ENCODE data around the gene C16orf95.

DNA sequence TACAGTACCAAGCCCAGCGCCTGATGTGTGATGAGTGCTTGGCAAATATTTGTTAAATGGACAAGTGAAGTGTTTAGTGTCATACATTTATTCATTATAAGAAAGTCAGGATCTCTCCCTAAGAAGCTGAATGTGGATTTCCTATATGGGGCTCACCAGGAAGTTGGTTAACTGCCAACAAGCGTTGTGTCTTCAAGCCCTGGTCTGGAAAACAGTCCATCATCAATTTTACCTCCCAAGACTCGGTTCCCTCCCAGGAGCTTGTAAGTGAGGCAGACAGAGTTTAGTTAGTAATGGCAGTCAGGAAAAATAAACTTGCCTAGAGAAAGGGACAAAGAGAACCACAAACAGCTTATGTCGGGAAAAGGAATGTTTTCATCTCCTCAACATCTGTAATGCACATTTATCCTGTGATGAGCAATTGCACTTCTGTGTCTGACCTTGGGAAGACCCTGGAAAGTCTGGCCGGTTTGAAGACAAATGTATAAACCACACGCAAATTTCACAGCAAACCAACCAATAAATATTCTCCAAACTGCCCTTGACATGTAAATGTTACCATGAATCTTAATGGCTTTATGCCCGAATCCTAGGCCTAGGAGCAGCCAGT lies 28.3 kb downstream of the C16orf95 start:
- TF ChIP-seq, protein P1, sequence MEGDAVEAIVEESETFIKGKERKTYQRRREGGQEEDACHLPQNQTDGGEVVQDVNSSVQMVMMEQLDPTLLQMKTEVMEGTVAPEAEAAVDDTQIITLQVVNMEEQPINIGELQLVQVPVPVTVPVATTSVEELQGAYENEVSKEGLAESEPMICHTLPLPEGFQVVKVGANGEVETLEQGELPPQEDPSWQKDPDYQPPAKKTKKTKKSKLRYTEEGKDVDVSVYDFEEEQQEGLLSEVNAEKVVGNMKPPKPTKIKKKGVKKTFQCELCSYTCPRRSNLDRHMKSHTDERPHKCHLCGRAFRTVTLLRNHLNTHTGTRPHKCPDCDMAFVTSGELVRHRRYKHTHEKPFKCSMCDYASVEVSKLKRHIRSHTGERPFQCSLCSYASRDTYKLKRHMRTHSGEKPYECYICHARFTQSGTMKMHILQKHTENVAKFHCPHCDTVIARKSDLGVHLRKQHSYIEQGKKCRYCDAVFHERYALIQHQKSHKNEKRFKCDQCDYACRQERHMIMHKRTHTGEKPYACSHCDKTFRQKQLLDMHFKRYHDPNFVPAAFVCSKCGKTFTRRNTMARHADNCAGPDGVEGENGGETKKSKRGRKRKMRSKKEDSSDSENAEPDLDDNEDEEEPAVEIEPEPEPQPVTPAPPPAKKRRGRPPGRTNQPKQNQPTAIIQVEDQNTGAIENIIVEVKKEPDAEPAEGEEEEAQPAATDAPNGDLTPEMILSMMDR (IDR thresholded peaks at IDR 0.05): no peak
- TF ChIP-seq POLR2A (IDR thresholded peaks at IDR 0.05): no peak

All from right lobe of liver (tissue), 4 donors.